GM12878 (cell line): ENCODE results near the gene POU2AF1. TPM values are rescaled to one million over a fixed set of nuclear protein-coding genes. Genes with fewer than 3 reads are reported as not detected.
A peak's percentile ranks its signal among the peaks of the same experiment; 100 is the strongest.

Experiments
- ATAC-seq: fragments of 200-7000 bp; cut with Tn5 transposase; 3 replicates; pipeline ENCODE4 v1.9.1; 2020; ENCODE audit warnings: mild to moderate bottlenecking, moderate library complexity
- BruUV-seq: library from RNA; stranded (reverse); fragments of 400-500 nt; replicated peaks from 2 replicates; lab custom pipeline; 2021; lab: Mats Ljungman, UMichigan
- CTCF ChIA-PET: fragments of 300-600 bp; sonication (Branson Sonifier 250); formaldehyde crosslinking; extraction: SDS; loops from one replicate; lab custom pipeline; 2021; ENCODE audit warnings: inconsistent platforms; lab: Yijun Ruan, JAX
- POLR2A ChIA-PET: fragments of 350-600 bp; formaldehyde crosslinking; extraction: SDS; loops from one replicate; lab custom pipeline; 2021; ENCODE audit warnings: inconsistent platforms; lab: Charles Lee
- RAD21 ChIA-PET: fragments of 300-600 bp; sonication (Branson Sonifier 250); formaldehyde crosslinking; loops from one replicate; lab custom pipeline; 2023; ENCODE audit warnings: antibody characterized with exemption; ENCODE audit not compliant: unreplicated experiment; lab: Charles Lee
- SMC1A ChIA-PET: fragments of 300-600 bp; sonication (Branson Sonifier 250); formaldehyde crosslinking; loops from one replicate; lab custom pipeline; 2023; ENCODE audit not compliant: unreplicated experiment, uncharacterized antibody; lab: Charles Lee
- DNase-seq: peaks from one replicate; pipeline ENCODE4 v3.0.0-alpha.2; 2011; ENCODE audit warnings: low read depth, low spot score
- FAIRE-seq: peaks from 3 replicates; lab custom pipeline; 2011; peaks lifted over from hg19 to GRCh38; lab: Jason Lieb, UNC
- H2AFZ ChIP-seq: 2 replicates; pipeline ENCODE4 v1.6.0; 2011; ENCODE audit warnings: low read depth, low read length, control low read depth; ENCODE audit not compliant: control insufficient read depth
- H3K27ac ChIP-seq: 2 replicates; pipeline ENCODE4 v1.5.1; 2011; ENCODE audit warnings: control low read depth; ENCODE audit not compliant: control insufficient read depth, insufficient read depth
- H3K27me3 ChIP-seq, 2 experiments: replicated peaks in 1 of 2; 2 replicates each; pipeline versions ENCODE4 v1.6.0 to v1.6.1; 2011; ENCODE audit warnings: low read length in 1 of 2; ENCODE audit not compliant: control insufficient read depth in 2 of 2, insufficient read depth in 2 of 2
- H3K36me3 ChIP-seq, 2 experiments: 2 replicates each; pipeline ENCODE4 v1.5.1; 2011; ENCODE audit warnings: low read length in 1 of 2; ENCODE audit not compliant: control insufficient read depth in 2 of 2, insufficient read depth in 2 of 2
- H3K4me1 ChIP-seq: 2 replicates; pipeline ENCODE4 v1.6.1; 2011; ENCODE audit warnings: mild to moderate bottlenecking, low read length, moderate library complexity, mixed read lengths; ENCODE audit not compliant: control insufficient read depth, insufficient read depth
- H3K4me2 ChIP-seq: 2 replicates; pipeline ENCODE4 v1.6.0; 2011; ENCODE audit warnings: control low read depth; ENCODE audit not compliant: control insufficient read depth, insufficient read depth
- H3K4me3 ChIP-seq: fragments of 200-600 bp; sonication (generic); 2 replicates; pipeline ENCODE4 v1.5.1; 2016
- H3K79me2 ChIP-seq: 2 replicates; pipeline ENCODE4 v1.6.0; 2011; ENCODE audit warnings: low read length; ENCODE audit not compliant: control insufficient read depth, insufficient read depth
- H3K9ac ChIP-seq: 2 replicates; pipeline ENCODE4 v1.8.0; 2011; ENCODE audit warnings: low read length, control low read depth, mixed read lengths; ENCODE audit not compliant: control insufficient read depth, insufficient read depth
- H3K9me3 ChIP-seq: replicated peaks from 3 replicates; pipeline ENCODE4 v1.5.1; 2011; ENCODE audit warnings: mild to moderate bottlenecking, low read length; ENCODE audit not compliant: control insufficient read depth, insufficient read depth
- H4K20me1 ChIP-seq: 2 replicates; pipeline ENCODE4 v1.6.0; 2011; ENCODE audit not compliant: control insufficient read depth, insufficient read depth
- CTCF ChIP-seq, 3 experiments: IDR thresholded peaks in 2 of 3; conservative IDR thresholded peaks in 1 of 3; 2 replicates each; pipeline ENCODE4 v1.5.1; 2011; ENCODE audit warnings: low read depth in 3 of 3, low read length in 3 of 3, mild to moderate bottlenecking in 3 of 3, control low read depth in 2 of 3, moderate library complexity in 2 of 3, inconsistent platforms in 1 of 3, mixed read lengths in 1 of 3; ENCODE audit not compliant: control insufficient read depth in 2 of 3, insufficient read depth in 1 of 3; ENCODE audit errors: extremely low read depth in 1 of 3
- E2F4 ChIP-seq: IDR thresholded peaks from 2 replicates; pipeline ENCODE4 v1.6.1; 2012; ENCODE audit warnings: low read depth, low read length, improper control_type of control experiment
- JUND ChIP-seq: IDR thresholded peaks from 2 replicates; pipeline ENCODE4 v1.6.1; 2012; ENCODE audit warnings: low read depth, mild to moderate bottlenecking, low read length, improper control_type of control experiment, moderate library complexity
- NBN ChIP-seq: fragments of 450-650 bp; IDR thresholded peaks from 2 replicates; pipeline ENCODE4 v1.6.1; 2016
- SRF ChIP-seq, 2 experiments: IDR thresholded peaks; 2 replicates each; pipeline ENCODE4 v1.6.1; 2011; ENCODE audit warnings: low read depth in 2 of 2, low read length in 2 of 2, mild to moderate bottlenecking in 1 of 2, moderate library complexity in 1 of 2
- USF1 ChIP-seq: IDR thresholded peaks from 2 replicates; pipeline ENCODE4 v1.6.1; 2011; ENCODE audit warnings: borderline replicate concordance, low read depth, mild to moderate bottlenecking, moderate library complexity, mixed read lengths, low read length; ENCODE audit not compliant: insufficient read depth; ENCODE audit errors: extremely low read length
- ZNF24 ChIP-seq: fragments of 450-650 bp; IDR thresholded peaks from 2 replicates; pipeline ENCODE4 v1.6.1; 2017; ENCODE audit warnings: antibody characterized with exemption, mild to moderate bottlenecking
- ZNF622 ChIP-seq: fragments of 450-650 bp; IDR thresholded peaks from 2 replicates; pipeline ENCODE4 v1.6.1; 2017; ENCODE audit warnings: mild to moderate bottlenecking, inconsistent platforms
- WGBS: methylation state at CpG from one replicate; pipeline ENCODE4 v1.1.6; 2016; ENCODE audit warnings: low lambda C conversion rate; ENCODE audit not compliant: insufficient replicate concordance, insufficient coverage; ENCODE audit errors: missing lambda C conversion rate; 5-methylcytosine and 5-hydroxymethylcytosine counted together
- in situ Hi-C: fragments of 300-500 bp; cut with MboI; formaldehyde crosslinking; loops from 9 replicates; pipeline ENCODE4 v1.14.3; 2018; ENCODE audit warnings: mixed read lengths
- intact Hi-C: fragments of 100-400 bp; cut with micrococcal nuclease; formaldehyde crosslinking; loops from one replicate; pipeline ENCODE4 v1.14.2; 2022; ENCODE audit not compliant: unreplicated experiment
- polyA plus RNA-seq, 11 experiments: library from polyadenylated mRNA; depleted of rRNA in 4 of 11; unstranded in 6 of 11; stranded (reverse) in 5 of 11; fragments of >200 nt; fragmentation: Nextera tagmentation in 4 of 11; fragmentation: Illumina TruSeq in 1 of 11; extraction: Ambion mirVana in 4 of 11; extraction: Trizol in 1 of 11; gene quantifications; 1 replicate in 1 of 11; 2 replicates in 10 of 11; pipeline versions ENCODE4 v1.2.1 to v1.2.3, GENCODE V29; 2011 to 2016; ENCODE audit warnings: inconsistent platforms in 2 of 11, missing spikeins in 2 of 11, low read depth in 1 of 11
- total RNA-seq, 4 experiments: library from RNA; depleted of rRNA in 3 of 4; stranded (reverse); fragments of >200 nt in 3 of 4; fragmentation: Illumina TruSeq in 1 of 4; extraction: Trizol in 1 of 4; gene quantifications; 2 replicates each; pipeline versions ENCODE4 v1.2.1 to v1.2.3, GENCODE V29; 2013 to 2021

The POU2AF1 gene
- total and polyA plus RNA-seq, 10 of the 15 experiments (the other 5 are each of a cell fraction or from before 2014, with no cell fraction given) = 13.1 to 169 (median 75.5) TPM

GRCh38 chr11:111418436-111418787, 39.3 kb upstream of the POU2AF1 start:
- no peak for DNase-seq
- peak overlapping the region; percentile 98 for H3K27ac ChIP-seq
- ChIA-PET CTCF (interaction anchor here (0.9 to 18.2 kb wide), 10 partner anchors 9 to 136 kb away, joined by 3 to 680 read pairs (median 8); partner anchors contain the start of gene POU2AF1), SMC1A (interaction anchor here (0.7 to 29.3 kb wide), 16 partner anchors 10 to 989 kb away, joined by 3 to 972 read pairs (median 6); partner anchors contain the start of genes FDX1 and POU2AF1), RAD21 (interaction anchor here (0.8 to 19.6 kb wide), 13 partner anchors 8 to 136 kb away, joined by 3 to 657 read pairs (median 12); partner anchors contain the start of gene POU2AF1)
- H3K4me1 ChIP-seq = peaks cover 78% of the 10 kb centered on the region
- in situ Hi-C loops (loop anchor here (5.0 kb wide), 1 partner anchor 51 kb away; no protein-coding TSS in a partner anchor), intact Hi-C loops (loop anchor here (5.0 kb wide), 1 partner anchor 1071 kb away; no protein-coding TSS in a partner anchor)
- peak overlapping the region; percentile 29 for H2AFZ ChIP-seq
- ATAC-seq = no peak
- no peak for FAIRE-seq
- peak overlapping the region; percentile 85; the same call in 1 of the 2 replicates for H3K4me2 ChIP-seq
- TF ChIP-seq ZNF24 = no peak
- TF ChIP-seq E2F4 = no peak
- no peak for TF ChIP-seq ZNF622
- TF ChIP-seq USF1 = no peak
- TF ChIP-seq SRF (IDR thresholded peaks at IDR 0.05; ENCODE audit: low read depth in 2 of 2, low read length in 2 of 2) = no peak
- no peak for TF ChIP-seq CTCF (IDR thresholded peaks at IDR 0.05 in 2 of 3, conservative IDR thresholded peaks at IDR 0.05 in 1 of 3; ENCODE audit: control insufficient read depth in 2 of 3, extremely low read depth in 1 of 3, insufficient read depth in 1 of 3, low read depth in 3 of 3, low read length in 3 of 3)
- TF ChIP-seq JUND = no peak
- TF ChIP-seq NBN = no peak
- TF ChIP-seq, all 136 proteins: peak for 0
- Histone ChIP-seq H3K36me3 (no peaks in the 10 kb centered on the region; a peak in 1 of 4 replicates), H3K9ac (peak overlapping the region; percentile 72; the same call in 1 of the 2 replicates), H3K27me3 (no peaks in the 10 kb centered on the region), H3K79me2 (peaks cover 15% of the 10 kb centered on the region), H3K4me3 (no peak overlapping the region), H4K20me1 (no peaks in the 10 kb centered on the region), H3K9me3 (no peaks in the 10 kb centered on the region; the same call in 2 of the 3 replicates)
- POLR2A ChIA-PET = interaction anchor here (0.7 to 16.5 kb wide), 6 partner anchors 8 to 109 kb away, joined by 3 to 415 read pairs (median 8); partner anchors contain the start of gene POU2AF1
- BruUV-seq = no TSS peak
- 25% methylated on average over 5 of the region's 5 CpGs for WGBS
